GM23248 (cell line): Measurements from ENCODE around the gene ARHGEF4. TPM values are rescaled to one million over a fixed set of nuclear protein-coding genes. Genes with fewer than 3 reads are reported as not detected.

Experiments used
- DNase-seq: peaks from one replicate; pipeline ENCODE4 v3.0.0-alpha.2; 2015
- H2AFZ ChIP-seq: fragments of 200-600 bp; sonication (generic); 2 replicates; pipeline ENCODE4 v1.6.1; 2016; ENCODE audit warnings: antibody characterized with exemption
- H3F3A ChIP-seq: fragments of 200-600 bp; sonication (generic); 2 replicates; pipeline ENCODE4 v1.6.1; 2016; ENCODE audit warnings: mild to moderate bottlenecking, antibody characterized with exemption, mixed run types; ENCODE audit not compliant: insufficient read depth
- H3K27ac ChIP-seq: fragments of 200-600 bp; sonication (generic); 2 replicates; pipeline ENCODE4 v1.5.1; 2016; ENCODE audit warnings: mild to moderate bottlenecking
- H3K27me3 ChIP-seq: fragments of 200-600 bp; sonication (generic); replicated peaks from 2 replicates; pipeline ENCODE4 v1.6.1; 2016; ENCODE audit warnings: mild to moderate bottlenecking; ENCODE audit not compliant: insufficient read depth
- H3K36me3 ChIP-seq: fragments of 200-600 bp; sonication (generic); 2 replicates; pipeline ENCODE4 v1.6.1; 2016; ENCODE audit warnings: low read depth, mild to moderate bottlenecking
- H3K4me1 ChIP-seq: fragments of 200-600 bp; sonication (generic); 2 replicates; pipeline ENCODE4 v1.6.1; 2016; ENCODE audit warnings: mild to moderate bottlenecking; ENCODE audit not compliant: insufficient read depth
- H3K4me2 ChIP-seq: fragments of 200-600 bp; sonication (generic); one replicate; pipeline ENCODE4 v1.6.1; 2016; ENCODE audit warnings: mild to moderate bottlenecking; ENCODE audit not compliant: unreplicated experiment
- H3K4me3 ChIP-seq: fragments of 200-600 bp; sonication (generic); 2 replicates; pipeline ENCODE4 v1.5.1; 2016; ENCODE audit warnings: mild to moderate bottlenecking
- H3K79me2 ChIP-seq: fragments of 200-600 bp; sonication (generic); 2 replicates; pipeline ENCODE4 v1.6.1; 2016; ENCODE audit warnings: mild to moderate bottlenecking; ENCODE audit not compliant: insufficient read depth
- H3K9ac ChIP-seq: fragments of 200-600 bp; sonication (generic); 2 replicates; pipeline ENCODE4 v1.6.1; 2016; ENCODE audit warnings: mild to moderate bottlenecking
- H3K9me2 ChIP-seq: fragments of 200-600 bp; sonication (generic); 2 replicates; pipeline ENCODE4 v1.6.1; 2016; ENCODE audit warnings: mixed run types, mild to moderate bottlenecking, moderate library complexity; ENCODE audit not compliant: insufficient read depth
- H3K9me3 ChIP-seq: fragments of 200-600 bp; sonication (generic); one replicate; pipeline ENCODE4 v1.6.1; 2017; ENCODE audit warnings: low read depth
- H4K20me1 ChIP-seq: fragments of 200-600 bp; sonication (generic); 2 replicates; pipeline ENCODE4 v1.6.0; 2016; ENCODE audit not compliant: insufficient read depth
- EZH2 ChIP-seq: fragments of 200-600 bp; sonication (generic); IDR thresholded peaks from 2 replicates; pipeline ENCODE4 v1.6.1; 2018; ENCODE audit warnings: antibody characterized with exemption, mild to moderate bottlenecking; ENCODE audit not compliant: insufficient read depth, poor library complexity, severe bottlenecking
- EZH2phosphoT487 ChIP-seq: fragments of 200-600 bp; sonication (generic); IDR thresholded peaks from 2 replicates; pipeline ENCODE4 v1.6.1; 2018; ENCODE audit warnings: antibody characterized with exemption, moderate library complexity, mild to moderate bottlenecking, low read depth; ENCODE audit not compliant: insufficient read depth
- WGBS, 2 experiments: methylation state at CpG; one replicate each; pipeline ENCODE4 v1.1.6; 2015 to 2017; ENCODE audit warnings: low lambda C conversion rate in 2 of 2, low coverage in 1 of 2; ENCODE audit errors: missing lambda C conversion rate in 2 of 2; 5-methylcytosine and 5-hydroxymethylcytosine counted together
- in situ Hi-C: fragments of 300-500 bp; cut with MboI; formaldehyde crosslinking; loops from 2 replicates; pipeline ENCODE4 v1.15.0; 2020
- polyA plus RNA-seq: library from polyadenylated mRNA; unstranded; fragments of >200 nt; fragmentation: Nextera tagmentation; extraction: Ambion mirVana; gene quantifications from 2 replicates; pipeline ENCODE4 v1.2.1, GENCODE V29; 2016
- total RNA-seq: library from RNA; depleted of rRNA; stranded (reverse); fragments of >200 nt; shearing (Covaris generic); gene quantifications from 2 replicates; pipeline ENCODE4 v1.2.3, GENCODE V29; 2014

The ARHGEF4 gene
- total and polyA plus RNA-seq, 2 experiments from 2014 or later, result 7.4 to 26.0 TPM

- H3K27ac ChIP-seq, result no peak overlapping the region
Measured at GRCh38 chr2:130928385-130928784, 91.7 kb downstream of the ARHGEF4 start.

DNA sequence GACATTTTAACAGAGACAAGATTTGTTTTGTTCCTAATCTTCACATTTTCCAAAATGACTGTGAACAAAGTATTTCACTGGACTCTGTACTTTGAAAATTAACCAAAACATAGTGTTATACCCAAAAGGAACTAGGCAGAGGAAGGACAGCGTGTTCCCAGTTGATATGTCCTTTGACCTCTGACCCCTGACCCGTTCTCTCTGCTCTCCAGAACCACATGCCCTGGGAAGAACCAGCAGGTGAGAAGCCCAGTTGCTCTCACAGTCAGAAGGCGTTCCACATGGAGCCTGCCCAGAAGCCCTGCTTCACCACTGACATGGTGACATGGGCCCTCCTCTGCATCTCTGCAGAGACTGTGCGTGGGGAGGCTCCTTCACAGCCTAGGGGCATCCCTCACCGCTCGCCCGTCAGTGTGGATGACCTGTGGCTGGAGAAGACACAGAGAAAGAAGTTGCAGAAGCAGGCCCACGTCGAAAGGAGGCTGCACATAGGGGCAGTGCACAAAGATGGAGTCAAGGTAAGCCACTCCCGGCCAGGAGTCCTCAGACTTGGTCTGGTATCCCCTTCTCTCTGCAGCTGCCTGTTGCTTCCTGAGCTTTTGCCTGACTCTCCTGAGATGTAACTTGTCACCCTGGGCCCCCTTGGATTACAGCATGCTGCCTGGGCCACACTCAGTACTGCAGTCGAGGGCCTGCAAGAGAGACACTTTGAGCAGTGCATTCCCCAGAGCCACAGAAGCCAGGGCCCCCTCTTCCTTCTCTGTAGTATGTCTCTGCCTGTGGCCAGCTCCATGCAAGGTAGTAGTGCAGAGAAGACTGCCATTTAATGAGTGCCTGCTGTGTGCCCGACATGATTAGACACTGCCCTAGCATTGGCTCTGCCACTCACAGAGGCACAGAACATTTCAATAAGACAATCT lies 94.3 kb downstream of the ARHGEF4 start:
- Histone ChIP-seq H3K36me3 (no peaks in the 10 kb centered on the region), H3K4me1 (no peaks in the 10 kb centered on the region), H3K79me2 (no peaks in the 10 kb centered on the region), H3K9me2 (no peaks in the 10 kb centered on the region), H3K27ac (no peak overlapping the region), H3F3A (no peaks in the 10 kb centered on the region), H4K20me1 (no peaks in the 10 kb centered on the region), H2AFZ (no peak overlapping the region), H3K9ac (no peak overlapping the region), H3K4me2 (no peak overlapping the region), H3K9me3 (no peaks in the 10 kb centered on the region), H3K27me3 (no peaks in the 10 kb centered on the region), H3K4me3 (no peak overlapping the region)
- no peak for DNase-seq
- in situ Hi-C loops, result no loop called here
- WGBS, 2 experiments, result 22 to 24% methylated on average over 12 of the region's 12 CpGs
- TF ChIP-seq EZH2, result no peak
- TF ChIP-seq EZH2phosphoT487, result no peak

More at GRCh38 chr2:130928385-130928784, 91.7 kb downstream of the ARHGEF4 start:
- no peak overlapping the region for H3K9ac ChIP-seq
- no peaks in the 10 kb centered on the region for H3K79me2 ChIP-seq
- H3K27me3 ChIP-seq, result no peaks in the 10 kb centered on the region
- H4K20me1 ChIP-seq, result no peaks in the 10 kb centered on the region
- WGBS, 2 experiments, result 7 to 12% methylated on average over 4 of the region's 4 CpGs
- no peak for DNase-seq
- no peaks in the 10 kb centered on the region for H3K4me1 ChIP-seq
- in situ Hi-C loops, result no loop called here
- no peak overlapping the region for H3K4me3 ChIP-seq
- H3F3A ChIP-seq, result no peaks in the 10 kb centered on the region
- no peaks in the 10 kb centered on the region for H3K9me2 ChIP-seq
- no peak overlapping the region for H2AFZ ChIP-seq
- no peaks in the 10 kb centered on the region for H3K36me3 ChIP-seq
- no peak for TF ChIP-seq EZH2phosphoT487
- no peak for TF ChIP-seq EZH2
- H3K4me2 ChIP-seq, result no peak overlapping the region
- no peaks in the 10 kb centered on the region for H3K9me3 ChIP-seq

DNA sequence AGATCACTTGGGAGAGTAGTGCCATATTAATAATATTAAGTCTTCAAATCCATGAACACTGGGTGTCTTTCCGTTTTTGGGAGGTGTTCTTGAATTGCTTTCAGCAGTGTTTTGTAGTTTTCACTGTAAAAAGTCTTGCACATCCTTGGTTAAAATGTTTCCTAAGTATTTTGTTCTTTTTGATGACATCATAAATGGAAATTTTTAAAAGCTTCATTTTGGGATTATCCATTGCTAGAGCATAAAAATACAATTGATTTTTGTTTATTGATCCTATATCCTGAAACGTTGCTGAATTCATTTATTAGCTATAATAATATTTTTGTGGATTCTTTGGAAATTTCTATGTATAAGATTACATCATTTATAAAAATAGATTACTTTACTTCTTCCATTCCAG lies 96.8 kb downstream of the ARHGEF4 start:
- H3K9ac ChIP-seq, result no peak overlapping the region
- no peaks in the 10 kb centered on the region for H3K27me3 ChIP-seq
- H3K4me2 ChIP-seq, result no peak overlapping the region
- H2AFZ ChIP-seq, result no peak overlapping the region
- H3K9me3 ChIP-seq, result no peaks in the 10 kb centered on the region
- H3K9me2 ChIP-seq, result no peaks in the 10 kb centered on the region
- no peak for TF ChIP-seq EZH2
- no peak for TF ChIP-seq EZH2phosphoT487
- H3K36me3 ChIP-seq, result no peaks in the 10 kb centered on the region
- H3F3A ChIP-seq, result no peaks in the 10 kb centered on the region
- in situ Hi-C loops, result no loop called here
- H3K79me2 ChIP-seq, result no peaks in the 10 kb centered on the region
- no peaks in the 10 kb centered on the region for H3K4me1 ChIP-seq
- H4K20me1 ChIP-seq, result no peaks in the 10 kb centered on the region
- 0 to 3% methylated on average over 2 of the region's 2 CpGs for WGBS, 2 experiments
- DNase-seq, result no peak
- H3K27ac ChIP-seq, result no peak overlapping the region
- H3K4me3 ChIP-seq, result no peak overlapping the region

DNA sequence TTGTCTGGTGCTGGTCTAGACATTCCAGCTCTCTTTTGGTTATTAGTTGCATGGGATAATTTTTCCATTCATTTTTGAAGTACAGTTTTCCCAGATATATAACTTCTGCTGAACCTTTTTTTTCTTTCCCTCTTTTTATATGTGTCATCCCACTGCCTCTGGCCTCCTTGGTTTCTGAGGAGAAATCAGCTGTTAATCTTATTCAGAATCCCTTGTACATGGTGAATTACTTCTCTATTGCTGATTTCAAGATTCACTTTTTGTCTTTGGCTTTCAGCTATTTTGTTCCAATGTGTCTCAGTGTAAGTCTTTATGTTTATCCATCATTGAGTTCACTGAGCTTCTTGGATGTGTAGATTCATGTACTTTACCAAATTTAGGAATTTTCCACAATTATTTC lies 99.7 kb downstream of the ARHGEF4 start:
- no peaks in the 10 kb centered on the region for H3K9me2 ChIP-seq
- no peaks in the 10 kb centered on the region for H3K4me1 ChIP-seq
- no peaks in the 10 kb centered on the region; the same call in 1 of the 2 replicates for H3K27me3 ChIP-seq
- H3K4me3 ChIP-seq, result no peak overlapping the region
- no peaks in the 10 kb centered on the region for H3K36me3 ChIP-seq
- H3K27ac ChIP-seq, result no peak overlapping the region
- H3K9me3 ChIP-seq, result no peaks in the 10 kb centered on the region
- TF ChIP-seq EZH2 (no peak), EZH2phosphoT487 (no peak)
- no peak overlapping the region for H3K4me2 ChIP-seq
- H3F3A ChIP-seq, result no peaks in the 10 kb centered on the region
- H4K20me1 ChIP-seq, result no peaks in the 10 kb centered on the region
- DNase-seq, result no peak
- no peaks in the 10 kb centered on the region for H3K79me2 ChIP-seq
- no peak overlapping the region for H2AFZ ChIP-seq
- H3K9ac ChIP-seq, result no peak overlapping the region
- in situ Hi-C loops, result no loop called here
